GM12878 (cell line): ENCODE measurements around the gene PPL. TPM values are rescaled to one million over a fixed set of nuclear protein-coding genes. Genes with fewer than 3 reads are reported as not detected.

ENCODE experiments used
- ATAC-seq: fragments of 200-7000 bp; cut with Tn5 transposase; 3 replicates; pipeline ENCODE4 v1.9.1; 2020; ENCODE audit warnings: mild to moderate bottlenecking, moderate library complexity
- BruUV-seq: library from RNA; stranded (reverse); fragments of 400-500 nt; replicated peaks from 2 replicates; lab custom pipeline; 2021; lab: Mats Ljungman, UMichigan
- CTCF ChIA-PET: fragments of 300-600 bp; sonication (Branson Sonifier 250); formaldehyde crosslinking; extraction: SDS; loops from one replicate; lab custom pipeline; 2021; ENCODE audit warnings: inconsistent platforms; lab: Yijun Ruan, JAX
- POLR2A ChIA-PET: fragments of 350-600 bp; formaldehyde crosslinking; extraction: SDS; loops from one replicate; lab custom pipeline; 2021; ENCODE audit warnings: inconsistent platforms; lab: Charles Lee
- RAD21 ChIA-PET: fragments of 300-600 bp; sonication (Branson Sonifier 250); formaldehyde crosslinking; loops from one replicate; lab custom pipeline; 2023; ENCODE audit warnings: antibody characterized with exemption; ENCODE audit not compliant: unreplicated experiment; lab: Charles Lee
- SMC1A ChIA-PET: fragments of 300-600 bp; sonication (Branson Sonifier 250); formaldehyde crosslinking; loops from one replicate; lab custom pipeline; 2023; ENCODE audit not compliant: unreplicated experiment, uncharacterized antibody; lab: Charles Lee
- DNase-seq: peaks from one replicate; pipeline ENCODE4 v3.0.0-alpha.2; 2011; ENCODE audit warnings: low read depth, low spot score
- FAIRE-seq: peaks from 3 replicates; lab custom pipeline; 2011; peaks lifted over from hg19 to GRCh38; lab: Jason Lieb, UNC
- H2AFZ ChIP-seq: 2 replicates; pipeline ENCODE4 v1.6.0; 2011; ENCODE audit warnings: low read depth, low read length, control low read depth; ENCODE audit not compliant: control insufficient read depth
- H3K27ac ChIP-seq: 2 replicates; pipeline ENCODE4 v1.5.1; 2011; ENCODE audit warnings: control low read depth; ENCODE audit not compliant: control insufficient read depth, insufficient read depth
- H3K27me3 ChIP-seq, 2 experiments: replicated peaks in 1 of 2; 2 replicates each; pipeline versions ENCODE4 v1.6.0 to v1.6.1; 2011; ENCODE audit warnings: low read length in 1 of 2; ENCODE audit not compliant: control insufficient read depth in 2 of 2, insufficient read depth in 2 of 2
- H3K36me3 ChIP-seq, 2 experiments: 2 replicates each; pipeline ENCODE4 v1.5.1; 2011; ENCODE audit warnings: low read length in 1 of 2; ENCODE audit not compliant: control insufficient read depth in 2 of 2, insufficient read depth in 2 of 2
- H3K4me1 ChIP-seq: 2 replicates; pipeline ENCODE4 v1.6.1; 2011; ENCODE audit warnings: mild to moderate bottlenecking, low read length, moderate library complexity, mixed read lengths; ENCODE audit not compliant: control insufficient read depth, insufficient read depth
- H3K4me2 ChIP-seq: 2 replicates; pipeline ENCODE4 v1.6.0; 2011; ENCODE audit warnings: control low read depth; ENCODE audit not compliant: control insufficient read depth, insufficient read depth
- H3K4me3 ChIP-seq: fragments of 200-600 bp; sonication (generic); 2 replicates; pipeline ENCODE4 v1.5.1; 2016
- H3K79me2 ChIP-seq: 2 replicates; pipeline ENCODE4 v1.6.0; 2011; ENCODE audit warnings: low read length; ENCODE audit not compliant: control insufficient read depth, insufficient read depth
- H3K9ac ChIP-seq: 2 replicates; pipeline ENCODE4 v1.8.0; 2011; ENCODE audit warnings: low read length, control low read depth, mixed read lengths; ENCODE audit not compliant: control insufficient read depth, insufficient read depth
- H3K9me3 ChIP-seq: replicated peaks from 3 replicates; pipeline ENCODE4 v1.5.1; 2011; ENCODE audit warnings: mild to moderate bottlenecking, low read length; ENCODE audit not compliant: control insufficient read depth, insufficient read depth
- H4K20me1 ChIP-seq: 2 replicates; pipeline ENCODE4 v1.6.0; 2011; ENCODE audit not compliant: control insufficient read depth, insufficient read depth
- ESRRA ChIP-seq: IDR thresholded peaks from 2 replicates; pipeline ENCODE4 v1.6.1; 2012; ENCODE audit warnings: mild to moderate bottlenecking, low read length, improper control_type of control experiment
- IRF4 ChIP-seq: IDR thresholded peaks from 2 replicates; pipeline ENCODE4 v1.6.1; 2011; ENCODE audit warnings: low read depth, low read length
- NR2C1 ChIP-seq: fragments of 450-650 bp; IDR thresholded peaks from 2 replicates; pipeline ENCODE4 v1.6.1; 2017; ENCODE audit warnings: antibody characterized with exemption, mild to moderate bottlenecking, moderate library complexity
- NRF1 ChIP-seq: conservative IDR thresholded peaks from 2 replicates; pipeline ENCODE4 v1.6.1; 2011; ENCODE audit warnings: mild to moderate bottlenecking, low read depth, low read length, improper control_type of control experiment
- RB1 ChIP-seq: fragments of 450-650 bp; formaldehyde crosslinking; IDR thresholded peaks from 2 replicates; pipeline ENCODE4 v1.6.1; 2017; ENCODE audit warnings: mild to moderate bottlenecking, borderline replicate concordance
- TARDBP ChIP-seq: IDR thresholded peaks from 2 replicates; pipeline ENCODE4 v1.6.1; 2016; ENCODE audit warnings: borderline replicate concordance
- YBX1 ChIP-seq: fragments of 450-650 bp; IDR thresholded peaks from 2 replicates; pipeline ENCODE4 v1.6.1; 2016; ENCODE audit warnings: antibody characterized with exemption
- ZNF207 ChIP-seq: fragments of 450-650 bp; IDR thresholded peaks from 2 replicates; pipeline ENCODE4 v1.6.1; 2014; ENCODE audit warnings: antibody characterized with exemption, mild to moderate bottlenecking, borderline replicate concordance
- WGBS: methylation state at CpG from one replicate; pipeline ENCODE4 v1.1.6; 2016; ENCODE audit warnings: low lambda C conversion rate; ENCODE audit not compliant: insufficient replicate concordance, insufficient coverage; ENCODE audit errors: missing lambda C conversion rate; 5-methylcytosine and 5-hydroxymethylcytosine counted together
- in situ Hi-C: fragments of 300-500 bp; cut with MboI; formaldehyde crosslinking; loops from 9 replicates; pipeline ENCODE4 v1.14.3; 2018; ENCODE audit warnings: mixed read lengths
- intact Hi-C: fragments of 100-400 bp; cut with micrococcal nuclease; formaldehyde crosslinking; loops from one replicate; pipeline ENCODE4 v1.14.2; 2022; ENCODE audit not compliant: unreplicated experiment
- polyA plus RNA-seq, 11 experiments: library from polyadenylated mRNA; depleted of rRNA in 4 of 11; unstranded in 6 of 11; stranded (reverse) in 5 of 11; fragments of >200 nt; fragmentation: Nextera tagmentation in 4 of 11; fragmentation: Illumina TruSeq in 1 of 11; extraction: Ambion mirVana in 4 of 11; extraction: Trizol in 1 of 11; gene quantifications; 1 replicate in 1 of 11; 2 replicates in 10 of 11; pipeline versions ENCODE4 v1.2.1 to v1.2.3, GENCODE V29; 2011 to 2016; ENCODE audit warnings: inconsistent platforms in 2 of 11, missing spikeins in 2 of 11, low read depth in 1 of 11
- total RNA-seq, 4 experiments: library from RNA; depleted of rRNA in 3 of 4; stranded (reverse); fragments of >200 nt in 3 of 4; fragmentation: Illumina TruSeq in 1 of 4; extraction: Trizol in 1 of 4; gene quantifications; 2 replicates each; pipeline versions ENCODE4 v1.2.1 to v1.2.3, GENCODE V29; 2013 to 2021

PPL gene
- total and polyA plus RNA-seq, 10 of the 15 experiments (the other 5 are each of a cell fraction or from before 2014, with no cell fraction given): 0.03 to 0.47 (median 0.05) TPM; not detected in 2

DNA sequence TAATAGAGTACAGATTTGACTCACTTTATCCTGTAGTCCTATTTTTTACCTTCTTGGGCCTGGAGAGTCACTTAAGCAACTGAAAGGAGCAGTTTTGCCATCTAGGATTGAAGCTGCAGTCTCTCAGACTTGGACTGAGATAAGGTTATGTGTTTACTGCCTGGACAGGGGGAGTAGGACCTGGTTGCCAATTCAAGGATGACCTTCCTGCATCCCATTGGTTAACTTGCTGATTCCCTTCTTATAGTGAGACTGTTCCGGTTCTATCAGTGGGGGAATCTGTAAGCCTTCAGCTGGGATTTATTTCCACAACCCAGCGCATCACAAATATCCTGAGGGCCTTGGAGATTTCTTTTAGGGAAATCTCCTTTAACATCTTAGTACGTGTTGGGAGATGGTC is 86.7 kb downstream of the PPL start:
- intact Hi-C loops (no loop called here), in situ Hi-C loops (no loop called here)
- BruUV-seq: no TSS peak
- peaks cover 65% of the 10 kb centered on the region for H3K79me2 ChIP-seq
- no peak for DNase-seq
- ATAC-seq: no peak
- H3K27ac ChIP-seq: no peak overlapping the region
- peaks cover 0 to 12% of the 10 kb centered on the region in 2 experiments; a peak in 3 of 4 replicates for H3K36me3 ChIP-seq
- peak overlapping the region; percentile 60 for H3K4me2 ChIP-seq
- H3K4me3 ChIP-seq: peak overlapping the region; percentile 69
- FAIRE-seq: no peak
- no peaks in the 10 kb centered on the region for H3K27me3 ChIP-seq
- H3K9ac ChIP-seq: no peak overlapping the region
- ChIA-PET POLR2A (no interaction called here), CTCF (interaction anchor here (0.6 to 1.5 kb wide), 3 partner anchors 14 to 234 kb away, joined by 3 to 4 read pairs (median 3); no protein-coding TSS in a partner anchor), SMC1A (interaction anchor here (0.9 to 1.4 kb wide), 2 partner anchors 9 to 115 kb away, joined by 4 read pairs; partner anchors contain the start of gene DNAAF8), RAD21 (no interaction called here)
- H4K20me1 ChIP-seq: no peaks in the 10 kb centered on the region
- 97% methylated on average over 3 of the region's 3 CpGs for WGBS
- no peak overlapping the region for H2AFZ ChIP-seq
- H3K4me1 ChIP-seq: no peaks in the 10 kb centered on the region
- no peaks in the 10 kb centered on the region for H3K9me3 ChIP-seq
- TF ChIP-seq RB1: no peak
- no peak for TF ChIP-seq YBX1
- no peak for TF ChIP-seq ZNF207
- no peak for TF ChIP-seq NRF1
- TF ChIP-seq ESRRA: no peak
- TF ChIP-seq TARDBP: no peak
- no peak for TF ChIP-seq NR2C1
- no peak for TF ChIP-seq IRF4
- TF ChIP-seq, all 136 proteins: peak for 0
